ENCODE measurements around the gene DDIAS.
"Not testable (repeated sequence)": the region's sequence is repeated elsewhere in the genome, so short reads cannot be mapped to it uniquely, and the experiment has no call there.

Gene DDIAS

GRCh38 chr11:82969811-82970210, 68.3 kb downstream of the DDIAS start:
- no peak for DNase-seq (ENCODE audit: low read depth)

- not testable (repeated sequence) for DNase-seq (ENCODE audit: low read depth)
Observed at GRCh38 chr11:82970507-82971083, 69.1 kb downstream of the DDIAS start.

DNA sequence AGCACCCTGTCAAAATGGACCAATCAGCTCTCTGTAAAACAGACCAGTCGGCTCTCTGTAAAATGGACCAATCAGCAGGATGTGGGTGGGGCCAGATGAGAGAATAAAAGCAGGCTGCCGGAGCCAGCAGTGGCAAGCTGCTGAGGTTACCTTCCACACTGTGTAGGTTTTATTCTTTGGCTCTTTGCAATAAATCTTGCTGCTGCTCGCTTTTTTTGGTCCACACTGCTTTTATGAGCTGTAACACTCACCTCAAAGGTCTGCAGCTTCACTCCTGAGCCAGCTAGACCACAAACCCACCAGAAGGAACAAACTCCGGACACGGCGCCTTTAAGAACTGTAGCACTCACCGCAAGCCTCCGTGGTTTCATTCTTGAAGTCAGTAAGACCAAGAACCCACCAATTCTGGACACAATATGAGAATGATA, 70.0 kb downstream of the DDIAS start:
- DNase-seq (ENCODE audit: low read depth), result not testable (repeated sequence)

GRCh38 chr11:82972103-82972502, 70.6 kb downstream of the DDIAS start:
- DNase-seq (ENCODE audit: low read depth), result no peak

GRCh38 chr11:82974135-82974534, 72.6 kb downstream of the DDIAS start:
- no peak for DNase-seq (ENCODE audit: low read depth)

GRCh38 chr11:82974851-82975250, 73.3 kb downstream of the DDIAS start:
- DNase-seq (ENCODE audit: low read depth), result no peak

DNA sequence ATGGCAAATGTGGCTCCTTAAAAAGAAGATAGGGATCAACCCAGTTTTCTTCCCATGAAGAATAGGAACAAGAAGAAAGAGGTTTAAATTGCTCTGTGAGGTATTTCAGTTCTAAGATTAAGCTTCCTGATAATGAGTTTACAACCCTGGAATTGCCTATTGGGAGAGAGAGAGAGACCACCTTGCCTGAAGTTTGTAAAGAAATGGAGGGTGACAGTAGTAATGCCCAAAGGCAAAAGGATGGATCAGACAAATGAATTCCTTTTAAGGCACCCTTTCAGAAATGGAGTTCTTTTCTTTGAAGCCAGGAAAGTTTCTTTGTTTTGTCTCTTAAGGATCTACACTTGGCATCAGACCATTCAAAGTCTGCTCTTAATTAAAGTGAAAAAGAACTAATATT, 74.3 kb downstream of the DDIAS start:
- no peak for DNase-seq (ENCODE audit: low read depth)

GRCh38 chr11:82976786-82977185, 75.2 kb downstream of the DDIAS start:
- DNase-seq (ENCODE audit: low read depth), result no peak

- peak; percentile 66 for DNase-seq (ENCODE audit: low read depth)
Observed at GRCh38 chr11:82978422-82979099, 77.0 kb downstream of the DDIAS start.

- DNase-seq (ENCODE audit: low read depth), result no peak
Observed at GRCh38 chr11:82979824-82980223, 78.3 kb downstream of the DDIAS start.

GRCh38 chr11:82980292-82980691, 78.8 kb downstream of the DDIAS start:
- DNase-seq (ENCODE audit: low read depth), result peak; percentile 74

GRCh38 chr11:82980947-82981346, 79.4 kb downstream of the DDIAS start:
- no peak for DNase-seq (ENCODE audit: low read depth)

GRCh38 chr11:82981852-82982251, 80.3 kb downstream of the DDIAS start:
- no peak for DNase-seq (ENCODE audit: low read depth)

All from non-pigmented ciliary epithelial cell (primary cell).